SK-N-SH (cell line): Measurements from ENCODE around the gene PRRX1. TPM values are rescaled to one million over a fixed set of nuclear protein-coding genes. Genes with fewer than 3 reads are reported as not detected.

Source experiments
- CTCF ChIA-PET: fragments of 300-600, 350-600 bp; formaldehyde crosslinking; extraction: SDS; loops from one replicate; lab custom pipeline; 2021; lab: Yijun Ruan, JAX
- POLR2A ChIA-PET: fragments of 350-600 bp; sonication (Branson Sonifier 250); formaldehyde crosslinking; extraction: SDS; loops from one replicate; lab custom pipeline; 2020; ENCODE audit warnings: antibody characterized with exemption, inconsistent platforms; lab: Yijun Ruan, JAX
- DNase-seq: peaks from one replicate; pipeline ENCODE4 v3.0.0; 2012
- H2AFZ ChIP-seq: fragments of 200-600 bp; sonication (generic); 2 replicates; pipeline ENCODE4 v1.8.1; 2016; ENCODE audit warnings: antibody characterized with exemption, mild to moderate bottlenecking, low read depth
- H3F3A ChIP-seq: fragments of 200-600 bp; sonication (generic); replicated peaks from 2 replicates; pipeline ENCODE3; 2016; ENCODE audit warnings: antibody characterized with exemption, mild to moderate bottlenecking; ENCODE audit not compliant: insufficient read depth
- H3K27ac ChIP-seq, 2 experiments: fragments of 200-500 bp in 1 of 2; fragments of 200-600 bp in 1 of 2; sonication (Bioruptor generic) in 1 of 2; sonication (generic), shearing (Covaris generic) in 1 of 2; 2 replicates each; pipeline versions ENCODE4 v1.5.1 to v1.6.1; 2014 to 2016; ENCODE audit warnings: low read depth in 2 of 2, inconsistent platforms in 1 of 2, low read length in 1 of 2, mild to moderate bottlenecking in 1 of 2, mixed read lengths in 1 of 2
- H3K27me3 ChIP-seq: fragments of 200-600 bp; sonication (generic), shearing (Covaris generic); 2 replicates; pipeline ENCODE4 v1.6.1; 2016; ENCODE audit warnings: mixed run types; ENCODE audit not compliant: insufficient read depth
- H3K36me3 ChIP-seq, 2 experiments: fragments of 200-500 bp in 1 of 2; fragments of 200-600 bp in 1 of 2; sonication (Bioruptor generic) in 1 of 2; sonication (generic) in 1 of 2; replicated peaks in 1 of 2; 2 replicates each; pipeline versions ENCODE3 to v1.5.1; 2014 to 2016; ENCODE audit warnings: low read length in 1 of 2, mild to moderate bottlenecking in 1 of 2; ENCODE audit not compliant: insufficient read depth in 2 of 2, control insufficient read depth in 1 of 2
- H3K4me1 ChIP-seq, 2 experiments: fragments of 200-500 bp in 1 of 2; fragments of 200-600 bp in 1 of 2; sonication (Bioruptor generic) in 1 of 2; sonication (generic), shearing (Covaris generic) in 1 of 2; 2 replicates each; pipeline versions ENCODE4 v1.5.1 to v1.6.1; 2014 to 2016; ENCODE audit warnings: low read depth in 1 of 2, low read length in 1 of 2, mixed run types in 1 of 2; ENCODE audit not compliant: insufficient read depth in 2 of 2, control insufficient read depth in 1 of 2
- H3K4me2 ChIP-seq: fragments of 200-600 bp; sonication (generic), shearing (Covaris generic); 2 replicates; pipeline ENCODE4 v1.6.1; 2017; ENCODE audit warnings: mixed run types
- H3K4me3 ChIP-seq, 2 experiments: fragments of 200-500 bp in 1 of 2; fragments of 200-600 bp in 1 of 2; sonication (Bioruptor generic) in 1 of 2; sonication (generic), shearing (Covaris generic) in 1 of 2; 2 replicates each; pipeline versions ENCODE4 v1.5.1 to v1.8.1; 2014 to 2016; ENCODE audit warnings: low read depth in 2 of 2, inconsistent platforms in 1 of 2, low read length in 1 of 2, mild to moderate bottlenecking in 1 of 2, mixed read lengths in 1 of 2, moderate library complexity in 1 of 2
- H3K79me2 ChIP-seq: fragments of 200-600 bp; sonication (generic); 2 replicates; pipeline ENCODE4 v1.8.1; 2017; ENCODE audit warnings: mild to moderate bottlenecking; ENCODE audit not compliant: insufficient read depth
- H3K9ac ChIP-seq: fragments of 200-600 bp; sonication (generic); 2 replicates; pipeline ENCODE4 v1.6.1; 2017; ENCODE audit warnings: mixed run types
- H3K9me2 ChIP-seq: fragments of 200-600 bp; sonication (generic); 2 replicates; pipeline ENCODE4 v1.6.1; 2017; ENCODE audit warnings: mixed run types
- H3K9me3 ChIP-seq: fragments of 200-600 bp; sonication (generic); 2 replicates; pipeline ENCODE4 v1.6.1; 2017; ENCODE audit warnings: mixed run types, mild to moderate bottlenecking, moderate library complexity
- H4K20me1 ChIP-seq: fragments of 200-600 bp; sonication (generic); 2 replicates; pipeline ENCODE4 v1.6.1; 2017; ENCODE audit warnings: mild to moderate bottlenecking, mixed run types; ENCODE audit not compliant: insufficient read depth
- CTCF ChIP-seq: fragments of 200-600 bp; sonication (generic); IDR thresholded peaks from 2 replicates; pipeline ENCODE4 v1.6.1; 2017; ENCODE audit warnings: antibody characterized with exemption, mild to moderate bottlenecking, moderate library complexity
- ELF1 ChIP-seq: IDR thresholded peaks from 2 replicates; pipeline ENCODE4 v1.4.0; 2012
- EP300 ChIP-seq, 2 experiments: IDR thresholded peaks; 2 replicates each; pipeline versions ENCODE4 v1.4.0 to v1.6.1; 2012; ENCODE audit warnings: borderline replicate concordance in 1 of 2, low read depth in 1 of 2, low read length in 1 of 2
- EZH2phosphoT487 ChIP-seq: fragments of 200-600 bp; sonication (generic); IDR thresholded peaks from 2 replicates; pipeline ENCODE4 v1.6.1; 2017; ENCODE audit warnings: low read depth, mixed run types, mild to moderate bottlenecking, antibody characterized with exemption, moderate library complexity, borderline replicate concordance
- FOSL2 ChIP-seq: IDR thresholded peaks from 2 replicates; pipeline ENCODE4 v1.4.0; 2012; ENCODE audit warnings: low read depth, mild to moderate bottlenecking, moderate library complexity, borderline replicate concordance
- FOXJ3 ChIP-seq: sonication (generic); formaldehyde crosslinking; IDR thresholded peaks from 2 replicates; pipeline ENCODE4 v1.5.1; 2020; ENCODE audit warnings: mild to moderate bottlenecking, missing genetic modification reagents
- FOXM1 ChIP-seq: IDR thresholded peaks from 2 replicates; pipeline ENCODE4 v1.4.0; 2012; ENCODE audit warnings: low read depth, mild to moderate bottlenecking
- IRF3 ChIP-seq: fragments of 150-350 bp; IDR thresholded peaks from 2 replicates; pipeline ENCODE4 v1.6.1; 2016; ENCODE audit warnings: mild to moderate bottlenecking, low read depth, low read length
- JUND ChIP-seq: IDR thresholded peaks from 2 replicates; pipeline ENCODE4 v1.4.0; 2012
- MAX ChIP-seq: IDR thresholded peaks from 2 replicates; pipeline ENCODE4 v1.4.0; 2012; ENCODE audit warnings: low read depth
- MEF2A ChIP-seq: IDR thresholded peaks from 2 replicates; pipeline ENCODE4 v1.4.0; 2012; ENCODE audit warnings: low read depth, borderline replicate concordance
- NRF1 ChIP-seq: IDR thresholded peaks from 2 replicates; pipeline ENCODE4 v1.6.1; 2012; ENCODE audit warnings: low read depth, mild to moderate bottlenecking, low read length
- POLR2AphosphoS5 ChIP-seq: IDR thresholded peaks from 2 replicates; pipeline ENCODE4 v1.6.1; 2012; ENCODE audit warnings: low read depth, low read length
- RCOR1 ChIP-seq: fragments of 150-350 bp; IDR thresholded peaks from 2 replicates; pipeline ENCODE4 v1.6.1; 2017; ENCODE audit warnings: antibody characterized with exemption, low read length
- RFX5 ChIP-seq: IDR thresholded peaks from 2 replicates; pipeline ENCODE4 v1.6.1; 2012; ENCODE audit warnings: mild to moderate bottlenecking, improper control_type of control experiment, low read length
- RXRA ChIP-seq: IDR thresholded peaks from 2 replicates; pipeline ENCODE4 v1.4.0; 2012; ENCODE audit warnings: low read depth, mild to moderate bottlenecking, borderline replicate concordance
- SMC3 ChIP-seq: IDR thresholded peaks from 2 replicates; pipeline ENCODE4 v1.6.1; 2012; ENCODE audit warnings: low read depth, low read length, improper control_type of control experiment
- TEAD4 ChIP-seq: IDR thresholded peaks from 2 replicates; pipeline ENCODE4 v1.4.0; 2012; ENCODE audit warnings: mild to moderate bottlenecking, borderline replicate concordance; ENCODE audit not compliant: insufficient read depth
- USF2 ChIP-seq: fragments of 150-350 bp; IDR thresholded peaks from 2 replicates; pipeline ENCODE4 v1.6.1; 2017; ENCODE audit warnings: antibody characterized with exemption, low read length, low read depth, borderline replicate concordance
- YY1 ChIP-seq: IDR thresholded peaks from 2 replicates; pipeline ENCODE4 v1.4.0; 2012; ENCODE audit warnings: low read depth, mild to moderate bottlenecking
- WGBS: methylation state at CpG from one replicate; pipeline ENCODE4 v1.1.6; 2017; ENCODE audit warnings: low lambda C conversion rate; 5-methylcytosine and 5-hydroxymethylcytosine counted together
- polyA plus RNA-seq, 3 experiments: library from polyadenylated mRNA; depleted of rRNA; stranded (reverse); fragments of >200 nt; gene quantifications; 2 replicates each; pipeline ENCODE4 v1.2.3, GENCODE V29; 2012
- TF ChIP-seq, protein P1 (sequence below): IDR thresholded peaks from 2 replicates; pipeline ENCODE4 v1.6.1; 2012; ENCODE audit warnings: mild to moderate bottlenecking, low read depth, low read length, moderate library complexity

Gene PRRX1
- polyA plus RNA-seq, 1 of the 3 experiments (the other 2 are of a cell fraction), result 356 TPM

DNA sequence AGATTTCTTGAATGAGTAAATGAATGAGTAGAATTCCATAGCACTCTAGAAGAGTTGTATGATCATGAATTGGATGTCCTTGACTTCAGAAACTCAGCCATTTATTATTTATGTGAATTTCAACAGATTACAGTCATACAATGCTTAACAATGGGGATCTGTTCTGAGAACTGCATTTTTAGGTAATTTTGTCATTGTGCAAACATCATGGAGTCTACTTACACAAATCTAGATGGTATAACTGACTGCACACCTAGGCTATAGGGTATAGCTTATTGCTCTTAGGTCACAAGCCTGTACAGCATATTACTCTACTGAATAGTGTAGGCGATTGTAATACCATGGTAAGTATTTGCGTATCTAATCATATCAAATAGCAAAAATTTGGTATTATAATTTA is 59.6 kb downstream of the PRRX1 start:
- no peak for DNase-seq
- Histone ChIP-seq H4K20me1 (no peaks in the 10 kb centered on the region; the same call in 1 of the 2 replicates), H3K79me2 (peaks cover 100% of the 10 kb centered on the region), H3K4me2 (no peak overlapping the region), H3K27me3 (no peaks in the 10 kb centered on the region), H3K36me3 (peaks cover 84 to 98% of the 10 kb centered on the region in 2 experiments), H3K4me3 (no peak overlapping the region), H3K9me2 (no peaks in the 10 kb centered on the region), H3K27ac (peak overlapping the region in 1 of 2 experiments; percentile 99; a peak in 2 of 4 replicates), H3K9me3 (no peaks in the 10 kb centered on the region), H2AFZ (no peak overlapping the region), H3K4me1 (peaks cover 11 to 32% of the 10 kb centered on the region in 2 experiments), H3F3A (peaks cover 90% of the 10 kb centered on the region), H3K9ac (no peak overlapping the region)
- CTCF ChIA-PET, result no interaction called here
- TF ChIP-seq RFX5 (no peak), FOSL2 (no peak), YY1 (no peak), POLR2AphosphoS5 (no peak), TEAD4 (no peak), MAX (no peak), NRF1 (no peak), IRF3 (no peak), USF2 (no peak)
- POLR2A ChIA-PET, result no interaction called here
- 64% methylated on average over 2 of the region's 2 CpGs for WGBS

DNA sequence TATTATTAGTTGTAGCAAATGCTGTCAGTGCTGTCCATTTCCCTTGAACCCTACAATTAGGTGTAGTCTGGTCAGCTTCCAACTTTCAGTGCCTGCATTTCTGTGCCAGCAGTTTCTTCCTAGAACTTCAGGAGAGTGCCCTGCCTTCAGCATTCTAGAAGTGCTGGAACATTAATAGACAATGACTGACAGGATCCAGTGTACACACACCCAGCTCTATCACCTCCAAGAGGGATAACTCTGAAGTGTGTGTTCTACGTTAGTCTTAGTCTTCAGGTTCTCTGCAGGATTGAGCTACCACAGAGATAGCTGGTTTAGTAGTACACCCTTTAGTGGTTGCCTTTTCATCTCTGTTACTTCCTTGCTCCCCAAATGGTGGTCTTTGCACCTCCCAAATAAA is 61.4 kb downstream of the PRRX1 start:
- DNase-seq, result no peak
- Histone ChIP-seq H3K4me2 (no peak overlapping the region), H3K27ac (peak overlapping the region in 1 of 2 experiments; percentile 79; a peak in 3 of 4 replicates), H3K27me3 (no peaks in the 10 kb centered on the region), H3K79me2 (peaks cover 100% of the 10 kb centered on the region), H3K4me1 (peaks cover 27 to 49% of the 10 kb centered on the region in 2 experiments), H3F3A (peaks cover 95% of the 10 kb centered on the region), H4K20me1 (no peaks in the 10 kb centered on the region), H3K9ac (no peak overlapping the region), H3K36me3 (peaks cover 83 to 98% of the 10 kb centered on the region in 2 experiments), H3K9me2 (no peaks in the 10 kb centered on the region), H3K4me3 (no peak overlapping the region), H2AFZ (no peak overlapping the region), H3K9me3 (no peaks in the 10 kb centered on the region)
- CTCF ChIA-PET, result interaction anchor here (1.9 kb wide), 1 partner anchor 12 kb away, joined by 4 read pairs; no protein-coding TSS in a partner anchor
- POLR2A ChIA-PET, result no interaction called here
- 73% methylated on average over 1 of the region's 1 CpG for WGBS
- TF ChIP-seq ELF1 (no peak), EP300 (IDR thresholded peaks at IDR 0.05; ENCODE audit: borderline replicate concordance in 1 of 2, low read depth in 1 of 2, low read length in 1 of 2) (no peak), RCOR1 (no peak), CTCF (no peak), SMC3 (no peak), FOXM1 (no peak), EZH2phosphoT487 (no peak), JUND (no peak), YY1 (no peak), FOXJ3 (no peak), MEF2A (no peak), TEAD4 (no peak), RXRA (no peak), RFX5 (no peak)
- TF ChIP-seq, protein P1, sequence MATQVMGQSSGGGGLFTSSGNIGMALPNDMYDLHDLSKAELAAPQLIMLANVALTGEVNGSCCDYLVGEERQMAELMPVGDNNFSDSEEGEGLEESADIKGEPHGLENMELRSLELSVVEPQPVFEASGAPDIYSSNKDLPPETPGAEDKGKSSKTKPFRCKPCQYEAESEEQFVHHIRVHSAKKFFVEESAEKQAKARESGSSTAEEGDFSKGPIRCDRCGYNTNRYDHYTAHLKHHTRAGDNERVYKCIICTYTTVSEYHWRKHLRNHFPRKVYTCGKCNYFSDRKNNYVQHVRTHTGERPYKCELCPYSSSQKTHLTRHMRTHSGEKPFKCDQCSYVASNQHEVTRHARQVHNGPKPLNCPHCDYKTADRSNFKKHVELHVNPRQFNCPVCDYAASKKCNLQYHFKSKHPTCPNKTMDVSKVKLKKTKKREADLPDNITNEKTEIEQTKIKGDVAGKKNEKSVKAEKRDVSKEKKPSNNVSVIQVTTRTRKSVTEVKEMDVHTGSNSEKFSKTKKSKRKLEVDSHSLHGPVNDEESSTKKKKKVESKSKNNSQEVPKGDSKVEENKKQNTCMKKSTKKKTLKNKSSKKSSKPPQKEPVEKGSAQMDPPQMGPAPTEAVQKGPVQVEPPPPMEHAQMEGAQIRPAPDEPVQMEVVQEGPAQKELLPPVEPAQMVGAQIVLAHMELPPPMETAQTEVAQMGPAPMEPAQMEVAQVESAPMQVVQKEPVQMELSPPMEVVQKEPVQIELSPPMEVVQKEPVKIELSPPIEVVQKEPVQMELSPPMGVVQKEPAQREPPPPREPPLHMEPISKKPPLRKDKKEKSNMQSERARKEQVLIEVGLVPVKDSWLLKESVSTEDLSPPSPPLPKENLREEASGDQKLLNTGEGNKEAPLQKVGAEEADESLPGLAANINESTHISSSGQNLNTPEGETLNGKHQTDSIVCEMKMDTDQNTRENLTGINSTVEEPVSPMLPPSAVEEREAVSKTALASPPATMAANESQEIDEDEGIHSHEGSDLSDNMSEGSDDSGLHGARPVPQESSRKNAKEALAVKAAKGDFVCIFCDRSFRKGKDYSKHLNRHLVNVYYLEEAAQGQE, result no peak
